Endothelial cell of umbilical vein (primary cell): Measurements from ENCODE around the gene HOXA4. TPM values are rescaled to one million over a fixed set of nuclear protein-coding genes. Genes with fewer than 3 reads are reported as not detected.

Experiments used
- BruUV-seq: library from RNA; stranded (reverse); fragments of 400-500 nt; replicated peaks from 2 replicates; lab custom pipeline; 2021; lab: Mats Ljungman, UMichigan
- CTCF ChIA-PET: fragments of 300-600, 350-600 bp; sonication (Branson Sonifier 250); formaldehyde crosslinking; loops from one replicate; lab custom pipeline; 2021; ENCODE audit warnings: antibody characterized with exemption, inconsistent platforms; lab: Charles Lee
- POLR2A ChIA-PET: fragments of 300-600, 350-600 bp; sonication (Branson Sonifier 250); formaldehyde crosslinking; loops from one replicate; lab custom pipeline; 2021; ENCODE audit warnings: antibody characterized with exemption, inconsistent platforms; lab: Charles Lee
- DNase-seq: peaks from one replicate; pipeline ENCODE4 v3.0.0-alpha.2; 2011; ENCODE audit warnings: low read depth, low spot score
- FAIRE-seq: peaks from 2 replicates; lab custom pipeline; 2011; peaks lifted over from hg19 to GRCh38; lab: Jason Lieb, UNC
- H2AFZ ChIP-seq: 2 replicates; pipeline ENCODE4 v1.6.0; 2012; ENCODE audit warnings: low read depth, low read length, control low read depth, inconsistent platforms
- H3K27ac ChIP-seq: 2 replicates; pipeline ENCODE4 v1.5.1; 2011; ENCODE audit warnings: low read depth, mild to moderate bottlenecking, control low read depth, low read length, moderate library complexity; ENCODE audit not compliant: insufficient read depth
- H3K27me3 ChIP-seq, 2 experiments: 2 replicates each; pipeline versions ENCODE4 v1.6.0 to v1.6.1; 2011; ENCODE audit warnings: low read length in 2 of 2, mixed read lengths in 1 of 2; ENCODE audit not compliant: control insufficient read depth in 2 of 2, insufficient read depth in 2 of 2
- H3K36me3 ChIP-seq, 2 experiments: 2 replicates in 1 of 2; 3 replicates in 1 of 2; pipeline ENCODE4 v1.5.1; 2011; ENCODE audit warnings: low read length in 2 of 2, mild to moderate bottlenecking in 1 of 2, moderate library complexity in 1 of 2; ENCODE audit not compliant: control insufficient read depth in 2 of 2, insufficient read depth in 2 of 2; ENCODE audit errors: extremely low read depth in 1 of 2
- H3K4me1 ChIP-seq: 3 replicates; pipeline ENCODE4 v1.5.1; 2011; ENCODE audit warnings: mild to moderate bottlenecking, low read length; ENCODE audit not compliant: control insufficient read depth, insufficient read depth; ENCODE audit errors: extremely low read depth
- H3K4me2 ChIP-seq: 2 replicates; pipeline ENCODE4 v1.6.1; 2011; ENCODE audit warnings: low read length, control low read depth, mixed read lengths; ENCODE audit not compliant: insufficient read depth
- H3K4me3 ChIP-seq, 3 experiments: fragments of 200-600 bp in 1 of 3; sonication (generic), shearing (Covaris generic) in 1 of 3; replicated peaks in 1 of 3; 2 replicates each; pipeline ENCODE4 v1.5.1; 2011 to 2016; ENCODE audit warnings: control low read depth in 3 of 3, low read length in 3 of 3, mild to moderate bottlenecking in 2 of 3, inconsistent platforms in 1 of 3, low read depth in 1 of 3, moderate library complexity in 1 of 3; ENCODE audit not compliant: insufficient read depth in 1 of 3
- H3K79me2 ChIP-seq: 2 replicates; pipeline ENCODE4 v1.6.0; 2012; ENCODE audit warnings: low read length, inconsistent platforms; ENCODE audit not compliant: control insufficient read depth, insufficient read depth
- H3K9ac ChIP-seq: replicated peaks from 2 replicates; pipeline ENCODE3; 2011; ENCODE audit warnings: low read length, control low read depth; ENCODE audit not compliant: insufficient read depth; ENCODE audit errors: extremely low read depth
- H3K9me1 ChIP-seq: replicated peaks from 3 replicates; pipeline ENCODE4 v1.6.0; 2011; ENCODE audit warnings: mild to moderate bottlenecking, low read length; ENCODE audit not compliant: control insufficient read depth, insufficient read depth; ENCODE audit errors: extremely low read depth
- H3K9me3 ChIP-seq: replicated peaks from 2 replicates; pipeline ENCODE4 v1.5.1; 2012; ENCODE audit warnings: low read length, inconsistent platforms; ENCODE audit not compliant: control insufficient read depth, insufficient read depth
- H4K20me1 ChIP-seq: replicated peaks from 2 replicates; pipeline ENCODE3; 2011; ENCODE audit warnings: mild to moderate bottlenecking, low read length; ENCODE audit not compliant: control insufficient read depth, insufficient read depth; ENCODE audit errors: extremely low read depth
- GATA2 ChIP-seq: IDR thresholded peaks from 2 replicates; pipeline ENCODE4 v1.7.0; 2011; ENCODE audit warnings: low read depth, mild to moderate bottlenecking, moderate library complexity, mixed read lengths, low read length; ENCODE audit not compliant: insufficient read length, insufficient read depth
- JUN ChIP-seq: IDR thresholded peaks from 2 replicates; pipeline ENCODE4 v1.6.1; 2011; ENCODE audit warnings: borderline replicate concordance, low read depth; ENCODE audit not compliant: insufficient read length, insufficient read depth
- POLR2A ChIP-seq: IDR thresholded peaks from 2 replicates; pipeline ENCODE4 v1.6.1; 2012; ENCODE audit warnings: low read depth, mild to moderate bottlenecking, control low read depth, low read length
- POLR2AphosphoS5 ChIP-seq: IDR thresholded peaks from 2 replicates; pipeline ENCODE4 v1.6.1; 2012; ENCODE audit warnings: low read depth, mild to moderate bottlenecking, control low read depth, low read length, moderate library complexity; ENCODE audit not compliant: insufficient read depth
- dilution Hi-C: fragments of 300-500 bp; cut with MboI; formaldehyde crosslinking; loops from one replicate; pipeline ENCODE4 v1.15.0; 2019; ENCODE audit warnings: low sequenced_read_pairs; ENCODE audit not compliant: extremely low pct_ligation_motif_present
- intact Hi-C: fragments of 100-400 bp; cut with micrococcal nuclease; formaldehyde crosslinking; loops from one replicate; pipeline ENCODE4 v1.10.0; 2022
- polyA plus RNA-seq, 4 experiments: library from polyadenylated mRNA; depleted of rRNA in 3 of 4; stranded (reverse) in 3 of 4; unstranded in 1 of 4; fragments of >200 nt; gene quantifications; 2 replicates each; pipeline versions ENCODE4 v1.2.1 to v1.2.3, GENCODE V29; 2011 to 2012; ENCODE audit warnings: missing spikeins in 1 of 4
- total RNA-seq: library from RNA; stranded (reverse); gene quantifications from 2 replicates; pipeline ENCODE4 v1.2.3, GENCODE V29; 2021
- TF ChIP-seq, protein P1 (sequence below), 2 donors: IDR thresholded peaks; 1 replicate in 1 of 2; 2 replicates in 1 of 2; pipeline ENCODE4 v1.5.1; 2011; ENCODE audit warnings: low read length in 2 of 2, mild to moderate bottlenecking in 2 of 2, moderate library complexity in 2 of 2, control low read depth in 1 of 2, inconsistent platforms in 1 of 2, low read depth in 1 of 2; ENCODE audit not compliant: insufficient read depth in 1 of 2; ENCODE audit errors: extremely low read depth in 1 of 2

HOXA4 gene
- total and polyA plus RNA-seq, 2 donors (not counting 3 experiments of a cell fraction or from before 2014, with no cell fraction given) = 4.9 to 8.1 TPM

DNA sequence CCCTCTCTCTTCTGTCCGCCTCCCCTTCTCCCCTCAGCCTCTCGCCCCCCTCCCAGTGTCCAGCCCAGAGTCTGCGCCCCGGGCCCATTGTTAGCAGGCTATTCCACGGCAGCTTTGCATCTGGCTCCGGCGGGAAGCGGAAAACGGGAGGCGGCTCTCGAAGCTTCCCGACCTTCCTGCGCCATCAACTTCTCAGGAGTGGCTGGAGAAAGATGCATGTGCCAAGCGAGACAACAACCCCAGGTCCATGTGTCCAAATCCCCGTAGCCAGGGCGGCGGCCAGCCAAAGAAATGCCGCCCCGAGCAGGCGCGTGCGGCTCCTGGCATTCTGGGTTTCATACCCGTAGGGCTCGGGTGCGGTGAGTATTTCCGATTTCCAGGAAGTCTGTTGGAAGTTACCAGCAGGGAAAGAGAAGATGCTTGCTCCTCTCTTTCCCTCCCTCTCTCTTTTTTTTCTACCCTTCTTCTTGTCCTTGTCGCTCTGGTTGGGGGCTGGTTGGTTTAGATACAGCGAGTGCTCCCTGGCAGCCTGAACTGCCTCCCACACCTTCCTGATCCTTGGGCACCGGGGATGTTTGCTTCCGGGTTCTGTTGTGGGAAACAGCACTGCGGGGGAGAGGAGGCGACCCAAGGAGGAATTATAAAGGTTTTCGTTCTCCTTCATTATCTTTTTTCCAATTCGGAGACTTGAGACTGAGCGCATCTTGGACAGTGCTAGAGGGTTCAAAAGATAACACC, 26.9 kb downstream of the HOXA4 start:
- FAIRE-seq = no peak
- ChIA-PET POLR2A (no interaction called here), CTCF (interaction anchor here (1.8 to 5.4 kb wide), 2 partner anchors 10 to 15 kb away, joined by 6 to 70 read pairs; no protein-coding TSS in a partner anchor)

More for the DNA sequence above, 26.9 kb downstream of the HOXA4 start:
- H3K9me1 ChIP-seq = no peaks in the 10 kb centered on the region
- dilution Hi-C loops (no loop called here), intact Hi-C loops (loop anchor here (2.0 to 5.0 kb wide), 2 partner anchors 61 to 731 kb away; partner anchors contain the start of gene HOXA9)
- H2AFZ ChIP-seq = peak overlapping the region; percentile 6
- TF ChIP-seq JUN = no peak
- TF ChIP-seq, protein P1, sequence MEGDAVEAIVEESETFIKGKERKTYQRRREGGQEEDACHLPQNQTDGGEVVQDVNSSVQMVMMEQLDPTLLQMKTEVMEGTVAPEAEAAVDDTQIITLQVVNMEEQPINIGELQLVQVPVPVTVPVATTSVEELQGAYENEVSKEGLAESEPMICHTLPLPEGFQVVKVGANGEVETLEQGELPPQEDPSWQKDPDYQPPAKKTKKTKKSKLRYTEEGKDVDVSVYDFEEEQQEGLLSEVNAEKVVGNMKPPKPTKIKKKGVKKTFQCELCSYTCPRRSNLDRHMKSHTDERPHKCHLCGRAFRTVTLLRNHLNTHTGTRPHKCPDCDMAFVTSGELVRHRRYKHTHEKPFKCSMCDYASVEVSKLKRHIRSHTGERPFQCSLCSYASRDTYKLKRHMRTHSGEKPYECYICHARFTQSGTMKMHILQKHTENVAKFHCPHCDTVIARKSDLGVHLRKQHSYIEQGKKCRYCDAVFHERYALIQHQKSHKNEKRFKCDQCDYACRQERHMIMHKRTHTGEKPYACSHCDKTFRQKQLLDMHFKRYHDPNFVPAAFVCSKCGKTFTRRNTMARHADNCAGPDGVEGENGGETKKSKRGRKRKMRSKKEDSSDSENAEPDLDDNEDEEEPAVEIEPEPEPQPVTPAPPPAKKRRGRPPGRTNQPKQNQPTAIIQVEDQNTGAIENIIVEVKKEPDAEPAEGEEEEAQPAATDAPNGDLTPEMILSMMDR (IDR thresholded peaks at IDR 0.05; ENCODE audit: extremely low read depth in 1 of 2, insufficient read depth in 1 of 2, low read depth in 1 of 2, low read length in 2 of 2) = no peak
- TF ChIP-seq GATA2 = no peak
- TF ChIP-seq POLR2AphosphoS5 = peak; percentile 25
- TF ChIP-seq POLR2A = no peak
- peaks cover 84% of the 10 kb centered on the region for H3K79me2 ChIP-seq
- H3K4me2 ChIP-seq = peak overlapping the region; percentile 74
- H3K4me1 ChIP-seq = peaks cover 91% of the 10 kb centered on the region
- no peaks in the 10 kb centered on the region for H3K9me3 ChIP-seq
- H3K27me3 ChIP-seq = no peaks in the 10 kb centered on the region
- peak; percentile 63 for DNase-seq
- peak overlapping the region; percentile 19 to 92 (median 23) for H3K4me3 ChIP-seq
- peak overlapping the region; percentile 71 for H3K9ac ChIP-seq
- H3K27ac ChIP-seq = peak overlapping the region; percentile 93
- peaks cover 0 to 3% of the 10 kb centered on the region in 2 experiments for H3K36me3 ChIP-seq
- no TSS peak for BruUV-seq
- no peaks in the 10 kb centered on the region for H4K20me1 ChIP-seq
